ENCODE measurements around the gene FAM240A. TPM values are rescaled to one million over a fixed set of nuclear protein-coding genes. Genes with fewer than 3 reads are reported as not detected.

Gene FAM240A
- total RNA-seq, 1 donor from 2014 or later: not detected

- no peak for DNase-seq (ENCODE audit: low spot score, unreplicated experiment)
- peaks cover 25% of the 10 kb centered on the region for H3K4me1 Mint-ChIP-seq (ENCODE audit: low read depth)
- H3K9me3 Mint-ChIP-seq (ENCODE audit: low read depth): peaks cover 11% of the 10 kb centered on the region
- no peak overlapping the region for H3K27ac Mint-ChIP-seq
- H3K36me3 Mint-ChIP-seq (ENCODE audit: insufficient read depth): peaks cover 1% of the 10 kb centered on the region
- TF ChIP-seq CTCF (IDR thresholded peaks at IDR 0.05; ENCODE audit: unreplicated experiment): no peak
- H3K4me3 Mint-ChIP-seq (ENCODE audit: low read depth): no peak overlapping the region
- H3K27me3 Mint-ChIP-seq: peaks cover 21% of the 10 kb centered on the region
Observed at GRCh38 chr3:46571684-46572083, 40.6 kb upstream of the FAM240A start.

GRCh38 chr3:46573701-46574100 is 38.6 kb upstream of the FAM240A start:
- Mint-ChIP-seq H3K27ac (no peak overlapping the region), H3K4me1 (ENCODE audit: low read depth) (peaks cover 36% of the 10 kb centered on the region), H3K27me3 (peaks cover 23% of the 10 kb centered on the region)

GRCh38 chr3:46574243-46574646 is 38.1 kb upstream of the FAM240A start:
- peaks cover 11% of the 10 kb centered on the region for H3K9me3 Mint-ChIP-seq (ENCODE audit: low read depth)
- TF ChIP-seq CTCF (IDR thresholded peaks at IDR 0.05; ENCODE audit: unreplicated experiment): no peak
- peaks cover 39% of the 10 kb centered on the region for H3K4me1 Mint-ChIP-seq (ENCODE audit: low read depth)
- no peak overlapping the region for H3K4me3 Mint-ChIP-seq (ENCODE audit: low read depth)
- no peak overlapping the region for H3K27ac Mint-ChIP-seq
- H3K36me3 Mint-ChIP-seq (ENCODE audit: insufficient read depth): peaks cover 1% of the 10 kb centered on the region
- DNase-seq (ENCODE audit: low spot score, unreplicated experiment): no peak
- peaks cover 28% of the 10 kb centered on the region for H3K27me3 Mint-ChIP-seq

More at GRCh38 chr3:46573701-46574100, 38.6 kb upstream of the FAM240A start:
- no peak for DNase-seq (ENCODE audit: low spot score, unreplicated experiment)
- Mint-ChIP-seq H3K4me3 (ENCODE audit: low read depth) (no peak overlapping the region), H3K36me3 (ENCODE audit: insufficient read depth) (peaks cover 1% of the 10 kb centered on the region), H3K9me3 (ENCODE audit: low read depth) (peaks cover 11% of the 10 kb centered on the region)
- no peak for TF ChIP-seq CTCF (IDR thresholded peaks at IDR 0.05; ENCODE audit: unreplicated experiment)

- Mint-ChIP-seq H3K4me3 (ENCODE audit: low read depth) (no peak overlapping the region), H3K36me3 (ENCODE audit: insufficient read depth) (no peaks in the 10 kb centered on the region), H3K27me3 (peaks cover 36% of the 10 kb centered on the region), H3K27ac (no peak overlapping the region), H3K9me3 (ENCODE audit: low read depth) (peaks cover 4% of the 10 kb centered on the region), H3K4me1 (ENCODE audit: low read depth) (peaks cover 43% of the 10 kb centered on the region)
- DNase-seq (ENCODE audit: low spot score, unreplicated experiment): no peak
- no peak for TF ChIP-seq CTCF (IDR thresholded peaks at IDR 0.05; ENCODE audit: unreplicated experiment)
Observed at GRCh38 chr3:46574881-46575576, 37.3 kb upstream of the FAM240A start.

- Mint-ChIP-seq H3K36me3 (ENCODE audit: insufficient read depth) (no peaks in the 10 kb centered on the region), H3K27ac (no peak overlapping the region), H3K4me3 (ENCODE audit: low read depth) (peak overlapping the region; percentile 21), H3K9me3 (ENCODE audit: low read depth) (no peaks in the 10 kb centered on the region), H3K4me1 (ENCODE audit: low read depth) (peaks cover 49% of the 10 kb centered on the region), H3K27me3 (peaks cover 43% of the 10 kb centered on the region)
- DNase-seq (ENCODE audit: low spot score, unreplicated experiment): no peak
- TF ChIP-seq CTCF (IDR thresholded peaks at IDR 0.05; ENCODE audit: unreplicated experiment): no peak
Observed at GRCh38 chr3:46575577-46576222, 36.6 kb upstream of the FAM240A start.
